ENCODE measurements around the gene WASF3. TPM values are rescaled to one million over a fixed set of nuclear protein-coding genes. Genes with fewer than 3 reads are reported as not detected.

The WASF3 gene
- total and polyA plus RNA-seq, 3 donors from 2014 or later, result 27.3 to 36.2 (median 30.8) TPM

DNA sequence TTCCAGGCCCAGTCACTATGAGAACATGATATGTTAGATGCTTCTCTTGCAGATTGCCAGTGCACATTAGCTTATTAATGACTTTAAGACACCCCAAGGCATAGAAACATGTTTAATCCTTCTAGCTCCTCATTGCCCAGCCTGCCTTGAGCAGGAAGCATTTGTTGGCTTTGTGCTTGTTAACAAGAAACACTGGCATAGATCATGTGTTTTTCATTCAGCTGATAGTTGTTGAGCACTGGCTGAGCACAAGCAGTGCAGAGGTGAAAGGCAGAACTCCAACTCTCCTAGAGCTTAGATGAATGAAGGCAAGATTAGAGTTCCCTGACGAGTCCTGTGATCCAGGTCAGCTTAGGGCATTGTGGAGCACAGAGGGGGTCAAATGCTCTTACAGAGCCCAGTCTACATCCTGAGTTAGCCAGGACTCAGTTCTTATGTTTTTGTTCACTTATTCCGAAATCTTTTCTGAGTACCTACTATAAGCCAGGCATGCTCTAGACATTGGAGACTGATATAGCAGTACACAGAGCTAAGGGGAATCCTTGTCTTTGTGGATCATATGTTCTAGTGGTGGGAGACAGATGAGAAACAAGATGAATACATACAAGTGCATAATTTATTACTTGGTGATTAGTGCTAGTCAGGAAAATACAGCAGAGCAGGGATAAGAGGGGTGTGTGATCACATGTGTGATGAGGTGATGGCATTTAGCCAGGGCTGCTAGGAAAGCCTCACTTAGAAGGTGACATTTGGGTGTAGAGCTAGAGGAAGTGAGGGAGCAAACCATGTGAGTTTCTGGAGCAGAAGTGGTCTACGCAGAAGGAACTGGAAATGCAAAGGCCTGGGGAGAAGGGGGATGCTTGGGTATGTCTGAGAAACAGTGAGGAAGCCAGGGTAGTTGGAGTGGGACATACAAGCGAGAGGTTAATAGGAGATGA lies 101.2 kb downstream of the WASF3 start:
- H3K9me3 ChIP-seq, result no peaks in the 10 kb centered on the region
- 70% methylated on average over 4 of the region's 4 CpGs for WGBS, 2 donors
- H3K36me3 ChIP-seq (ENCODE audit: low read depth, missing control alignments), result no peaks in the 10 kb centered on the region
- intact Hi-C loops (cut with DNase I; ENCODE audit: low total_unique reads), result no loop called here
- TF ChIP-seq POLR2A (IDR thresholded peaks at IDR 0.05), result no peak
- TF ChIP-seq, protein P1, sequence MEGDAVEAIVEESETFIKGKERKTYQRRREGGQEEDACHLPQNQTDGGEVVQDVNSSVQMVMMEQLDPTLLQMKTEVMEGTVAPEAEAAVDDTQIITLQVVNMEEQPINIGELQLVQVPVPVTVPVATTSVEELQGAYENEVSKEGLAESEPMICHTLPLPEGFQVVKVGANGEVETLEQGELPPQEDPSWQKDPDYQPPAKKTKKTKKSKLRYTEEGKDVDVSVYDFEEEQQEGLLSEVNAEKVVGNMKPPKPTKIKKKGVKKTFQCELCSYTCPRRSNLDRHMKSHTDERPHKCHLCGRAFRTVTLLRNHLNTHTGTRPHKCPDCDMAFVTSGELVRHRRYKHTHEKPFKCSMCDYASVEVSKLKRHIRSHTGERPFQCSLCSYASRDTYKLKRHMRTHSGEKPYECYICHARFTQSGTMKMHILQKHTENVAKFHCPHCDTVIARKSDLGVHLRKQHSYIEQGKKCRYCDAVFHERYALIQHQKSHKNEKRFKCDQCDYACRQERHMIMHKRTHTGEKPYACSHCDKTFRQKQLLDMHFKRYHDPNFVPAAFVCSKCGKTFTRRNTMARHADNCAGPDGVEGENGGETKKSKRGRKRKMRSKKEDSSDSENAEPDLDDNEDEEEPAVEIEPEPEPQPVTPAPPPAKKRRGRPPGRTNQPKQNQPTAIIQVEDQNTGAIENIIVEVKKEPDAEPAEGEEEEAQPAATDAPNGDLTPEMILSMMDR (IDR thresholded peaks at IDR 0.05), result no peak
- H3K27me3 ChIP-seq, result no peaks in the 10 kb centered on the region
- no peak overlapping the region for H3K27ac ChIP-seq
- H3K4me1 ChIP-seq, result peaks cover 12% of the 10 kb centered on the region
- DNase-seq, result no peak
- no peak overlapping the region for H3K4me3 ChIP-seq

- Histone ChIP-seq H3K36me3 (ENCODE audit: low read depth, missing control alignments) (no peaks in the 10 kb centered on the region), H3K4me1 (peaks cover 16% of the 10 kb centered on the region), H3K27ac (no peak overlapping the region), H3K9me3 (no peaks in the 10 kb centered on the region), H3K27me3 (no peaks in the 10 kb centered on the region), H3K4me3 (no peak overlapping the region)
- no peak for DNase-seq
- TF ChIP-seq, protein P1 (IDR thresholded peaks at IDR 0.05), result no peak
- no peak for TF ChIP-seq POLR2A (IDR thresholded peaks at IDR 0.05)
- intact Hi-C loops (cut with DNase I; ENCODE audit: low total_unique reads), result no loop called here
- 76 to 89% methylated on average over 5 of the region's 5 CpGs for WGBS, 2 donors
Observed at GRCh38 chr13:26660185-26660584, 102.7 kb downstream of the WASF3 start.

- TF ChIP-seq, protein P1 (IDR thresholded peaks at IDR 0.05), result no peak
- TF ChIP-seq POLR2A (IDR thresholded peaks at IDR 0.05), result no peak
- Histone ChIP-seq H3K9me3 (no peaks in the 10 kb centered on the region), H3K27ac (no peak overlapping the region), H3K27me3 (no peaks in the 10 kb centered on the region), H3K4me3 (no peak overlapping the region), H3K4me1 (peaks cover 16% of the 10 kb centered on the region), H3K36me3 (ENCODE audit: low read depth, missing control alignments) (no peaks in the 10 kb centered on the region)
- intact Hi-C loops (cut with DNase I; ENCODE audit: low total_unique reads), result no loop called here
- 77 to 89% methylated on average over 6 of the region's 6 CpGs for WGBS, 2 donors
- no peak for DNase-seq
Observed at GRCh38 chr13:26660766-26661165, 103.3 kb downstream of the WASF3 start.

- no peaks in the 10 kb centered on the region for H3K36me3 ChIP-seq (ENCODE audit: low read depth, missing control alignments)
- WGBS, 2 donors, result 67 to 71% methylated on average over 4 of the region's 4 CpGs
- intact Hi-C loops (cut with DNase I; ENCODE audit: low total_unique reads), result no loop called here
- H3K4me3 ChIP-seq, result no peak overlapping the region
- H3K27ac ChIP-seq, result no peak overlapping the region
- no peak for DNase-seq
- no peaks in the 10 kb centered on the region for H3K27me3 ChIP-seq
- H3K9me3 ChIP-seq, result no peaks in the 10 kb centered on the region
- H3K4me1 ChIP-seq, result peaks cover 6% of the 10 kb centered on the region
- no peak for TF ChIP-seq POLR2A (IDR thresholded peaks at IDR 0.05)
- TF ChIP-seq, protein P1 (IDR thresholded peaks at IDR 0.05), result no peak
Observed at GRCh38 chr13:26663791-26664190, 106.3 kb downstream of the WASF3 start.
